GM19023 (cell line): ENCODE results near the gene SLC28A1.

ENCODE experiments used
- ATAC-seq: cut with Tn5 transposase; IDR thresholded peaks from one replicate; pipeline ENCODE4 v1.9.1; 2021; ENCODE audit warnings: mild to moderate bottlenecking, moderate library complexity; ENCODE audit not compliant: unreplicated experiment

SLC28A1 gene

DNA sequence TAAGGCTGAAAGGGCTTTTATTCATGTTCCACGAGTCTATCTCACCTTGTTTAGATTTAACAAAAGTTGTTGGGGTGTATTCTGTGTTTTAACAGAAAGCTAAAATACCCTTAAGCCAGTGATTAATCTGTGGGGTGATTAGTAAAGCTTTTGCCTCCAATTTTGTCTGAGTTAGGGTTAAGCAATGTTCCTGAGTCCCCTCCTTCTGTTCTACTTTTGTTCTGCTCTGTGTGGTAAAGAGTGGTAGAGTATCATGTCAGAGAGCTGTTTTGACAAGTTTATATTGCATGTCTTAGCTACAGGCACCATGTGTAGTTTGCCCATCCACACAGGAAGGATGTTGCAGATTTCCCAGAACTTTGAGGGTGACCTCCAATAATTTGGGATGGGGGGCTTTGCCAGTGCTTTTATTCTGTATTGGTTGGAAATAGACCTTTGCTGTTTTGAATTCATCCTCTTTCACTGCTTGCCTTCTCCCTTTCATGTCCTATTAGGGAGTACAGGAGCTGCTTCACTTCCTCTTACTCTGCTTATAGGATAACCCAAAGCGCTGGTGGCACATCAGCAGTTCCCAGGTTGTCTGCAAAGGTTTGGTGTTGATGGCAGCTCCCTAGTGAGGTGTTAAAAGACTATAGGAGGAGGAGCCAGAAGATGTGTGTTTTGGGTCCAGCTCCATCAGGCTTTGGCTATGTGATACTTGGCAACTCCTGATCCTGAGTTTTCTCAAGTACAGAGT, 104.6 kb downstream of the SLC28A1 start:
- no peak for ATAC-seq

DNA sequence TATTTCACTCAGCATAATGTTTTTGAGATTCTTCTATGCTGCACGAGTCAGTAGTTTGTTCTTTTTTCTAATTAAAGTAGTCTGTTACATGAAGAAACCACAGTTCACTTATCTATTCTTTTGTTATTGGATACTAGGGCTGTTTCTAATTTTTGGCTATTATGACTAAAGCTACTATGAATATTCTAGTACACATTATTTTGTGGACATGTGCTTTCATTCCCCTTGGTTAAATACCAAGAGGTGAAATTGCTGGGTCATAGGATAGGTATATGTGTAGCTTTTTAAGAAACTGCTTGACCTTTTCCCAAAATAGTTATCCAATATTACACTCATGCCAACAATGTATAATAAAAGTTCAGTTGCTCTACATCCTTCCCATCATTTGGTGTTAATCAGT, 106.0 kb downstream of the SLC28A1 start:
- no peak for ATAC-seq

DNA sequence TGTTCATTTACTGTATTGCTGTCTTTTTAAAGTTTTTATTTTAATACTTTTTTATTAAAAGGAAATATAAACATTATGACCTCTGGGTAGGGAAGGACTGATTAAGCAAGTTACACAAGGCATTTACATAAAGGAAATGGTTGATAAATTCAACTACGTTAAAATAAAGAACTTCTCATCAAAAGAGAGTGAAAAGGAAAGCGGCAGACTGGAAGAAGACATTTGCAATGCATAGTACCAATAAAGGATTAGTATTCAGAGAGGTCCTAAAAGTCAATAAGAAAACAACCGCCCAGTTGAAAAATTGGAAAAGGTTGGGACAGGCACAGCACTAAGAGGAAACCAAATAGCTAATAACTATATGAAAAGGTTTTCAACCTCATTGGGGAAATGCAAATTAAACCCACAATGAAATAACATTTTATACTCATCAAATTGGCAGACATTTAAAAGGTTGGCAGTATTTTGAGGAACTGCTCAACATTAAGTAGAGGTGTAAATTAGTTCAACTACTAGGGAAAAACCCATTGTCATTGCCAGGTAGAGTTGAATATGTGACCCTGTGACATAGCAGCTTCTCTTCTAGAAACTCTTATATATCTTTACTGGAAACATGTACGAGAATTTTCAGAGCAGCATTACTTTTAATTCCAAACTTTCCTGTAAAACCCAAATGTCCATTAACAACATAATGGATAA, 106.7 kb downstream of the SLC28A1 start:
- no peak for ATAC-seq

DNA sequence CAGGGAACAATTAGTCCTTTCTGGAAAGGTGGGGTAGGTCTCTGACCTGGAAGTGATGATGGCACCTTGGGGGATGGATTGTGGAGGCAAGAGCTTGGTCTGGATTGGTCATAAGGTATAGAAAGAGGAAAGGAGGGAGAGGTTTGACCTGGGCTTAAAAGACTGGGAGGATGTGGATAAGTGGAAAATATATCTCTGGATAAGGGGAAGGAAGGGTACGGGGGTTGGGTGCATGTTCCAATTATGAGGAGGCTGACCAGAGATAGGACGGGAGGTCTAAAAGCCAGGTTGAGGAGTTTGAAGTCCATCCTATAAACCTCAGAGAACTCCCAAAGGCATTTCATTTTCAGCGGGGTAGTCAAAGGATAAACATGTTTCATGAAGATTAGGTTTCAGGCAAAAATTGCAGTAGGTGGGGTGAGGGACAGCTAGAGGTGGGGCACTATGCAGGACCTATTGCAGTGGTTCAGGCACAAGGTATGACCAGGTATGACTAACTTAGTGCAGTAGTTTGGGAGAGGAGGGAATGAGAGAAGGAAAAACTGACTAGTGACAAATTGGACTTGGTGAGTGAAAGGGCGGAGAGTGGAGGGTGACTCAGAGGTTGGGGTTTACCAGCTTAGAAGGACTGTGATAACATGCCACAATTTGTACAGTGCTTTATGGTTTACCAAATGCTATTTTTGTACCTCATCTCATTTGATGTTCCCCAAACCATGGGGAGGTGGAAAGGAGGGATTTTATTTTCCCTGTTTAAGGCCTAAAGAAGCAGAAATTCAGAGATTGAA, 107.9 kb downstream of the SLC28A1 start:
- ATAC-seq: no peak
